ENCODE data around the gene DDX46. TPM values are rescaled to one million over a fixed set of nuclear protein-coding genes. Genes with fewer than 3 reads are reported as not detected.

Gene DDX46
- total RNA-seq, 1 donor from 2014 or later = 24.1 TPM

Small RNAs within 50 kb of the gene (small RNA-seq; reads per million reads assigned to genes)
- not detected for gene RNU6-757P

Other genes starting within 250 kb of the DDX46 start
- 2.4 TPM for gene JADE2, start 233.1 kb upstream of the DDX46 start, total RNA-seq
- 35.5 TPM for gene SAR1B, start 126.0 kb upstream of the DDX46 start, total RNA-seq
- 17.9 TPM for gene SEC24A, start 110.0 kb upstream of the DDX46 start, total RNA-seq
- gene CAMLG, start 20.2 kb upstream of the DDX46 start, total RNA-seq = 100 TPM
- 90.5 TPM for gene C5orf24, start 87.2 kb downstream of the DDX46 start, total RNA-seq
- gene TXNDC15, start 115.6 kb downstream of the DDX46 start, total RNA-seq = 108 TPM
- gene PCBD2, start 146.4 kb downstream of the DDX46 start, total RNA-seq = 4.5 TPM
- 0.82 TPM for gene CATSPER3, start 209.1 kb downstream of the DDX46 start, total RNA-seq

All from frontal cortex (tissue), 1 donor.